SK-N-SH treated with all-trans-retinoic acid at 6 μM for 48 hours (cell line): Measurements from ENCODE around the gene PSMA6.

Experiments
- ARNTL ChIP-seq: fragments of 450-650 bp; formaldehyde crosslinking; IDR thresholded peaks from 2 replicates; pipeline ENCODE4 v1.5.0; 2020; ENCODE audit warnings: low read depth, mild to moderate bottlenecking, moderate library complexity, borderline replicate concordance
- BACH2 ChIP-seq: fragments of 250-450 bp; sonication (Bioruptor Pico); IDR thresholded peaks from 2 replicates; pipeline ENCODE4 v1.9.0; 2021; ENCODE audit warnings: mild to moderate bottlenecking, borderline replicate concordance
- OSR1 ChIP-seq: fragments of 250-450 bp; sonication (Bioruptor Pico); IDR thresholded peaks from 2 replicates; pipeline ENCODE4 v1.8.0; 2022; ENCODE audit warnings: moderate library complexity, mild to moderate bottlenecking, inconsistent platforms

GRCh38 chr14:35262436-35262835, 29.7 kb upstream of the PSMA6 start:
- TF ChIP-seq OSR1 (CRISPR knock-in tag) = no peak
- no peak for TF ChIP-seq ARNTL (CRISPR knock-in tag)
- TF ChIP-seq BACH2 (CRISPR knock-in tag) = no peak
